Measurements from ENCODE around the gene BMAL1. TPM values are rescaled to one million over a fixed set of nuclear protein-coding genes. Genes with fewer than 3 reads are reported as not detected.

Gene BMAL1
- total and polyA plus RNA-seq, 7 donors: 10.8 to 41.5 (median 27.7) TPM

GRCh38 chr11:13238879-13239514 lies 38.6 kb upstream of the BMAL1 start:
- no peak overlapping the region for H3K27ac ChIP-seq
- WGBS, 2 donors: 41 to 58% methylated on average over 4 of the region's 4 CpGs
- intact Hi-C loops (cut with DNase I): no loop called here
- H3K27me3 ChIP-seq: no peaks in the 10 kb centered on the region
- H3K36me3 ChIP-seq: no peaks in the 10 kb centered on the region
- DNase-seq: no peak
- no peaks in the 10 kb centered on the region for H3K4me1 ChIP-seq
- TF ChIP-seq POLR2AphosphoS5 (IDR thresholded peaks at IDR 0.05) (no peak), CTCF (IDR thresholded peaks at IDR 0.05) (peak in 3 of 4 experiments; percentile 52 to 63 (median 54))
- peaks cover 0 to 4% (median 0%) of the 10 kb centered on the region in 4 donors for H3K9me3 ChIP-seq
- H3K4me3 ChIP-seq: no peak overlapping the region

- no peak overlapping the region for H3K4me3 ChIP-seq
- TF ChIP-seq POLR2AphosphoS5 (IDR thresholded peaks at IDR 0.05) (no peak), POLR2A (IDR thresholded peaks at IDR 0.05) (no peak), CTCF (IDR thresholded peaks at IDR 0.05) (no peak), EP300 (IDR thresholded peaks at IDR 0.05) (no peak)
- no peaks in the 10 kb centered on the region for H3K9me3 ChIP-seq
- H3K27me3 ChIP-seq: peaks cover 0 to 3% (median 0%) of the 10 kb centered on the region in 3 donors
- H3K36me3 ChIP-seq: no peaks in the 10 kb centered on the region
- no peaks in the 10 kb centered on the region for H3K4me1 ChIP-seq
- no peak for DNase-seq
- 92% methylated on average over 3 of the region's 3 CpGs for WGBS, 2 donors
- intact Hi-C loops (cut with DNase I): no loop called here
- H3K27ac ChIP-seq: no peak overlapping the region
Measured at GRCh38 chr11:13242564-13242963, 35.0 kb upstream of the BMAL1 start.

GRCh38 chr11:13247606-13248296 lies 29.8 kb upstream of the BMAL1 start:
- no peak overlapping the region for H3K4me3 ChIP-seq
- intact Hi-C loops (cut with DNase I): no loop called here
- WGBS, 2 donors: 74 to 77% methylated on average over 5 of the region's 5 CpGs
- H3K4me1 ChIP-seq: no peaks in the 10 kb centered on the region
- no peak for TF ChIP-seq CTCF (IDR thresholded peaks at IDR 0.05)
- no peak for TF ChIP-seq EP300 (IDR thresholded peaks at IDR 0.05)
- TF ChIP-seq POLR2AphosphoS5 (IDR thresholded peaks at IDR 0.05): no peak
- TF ChIP-seq POLR2A (IDR thresholded peaks at IDR 0.05): no peak
- peaks cover 0 to 3% (median 0%) of the 10 kb centered on the region in 3 donors for H3K27me3 ChIP-seq
- no peak overlapping the region for H3K27ac ChIP-seq
- DNase-seq: no peak
- no peaks in the 10 kb centered on the region for H3K9me3 ChIP-seq
- no peaks in the 10 kb centered on the region for H3K36me3 ChIP-seq

- no peak for DNase-seq
- Histone ChIP-seq H3K4me3 (no peak overlapping the region), H3K27ac (no peak overlapping the region), H3K36me3 (no peaks in the 10 kb centered on the region), H3K27me3 (peaks cover 0 to 3% (median 0%) of the 10 kb centered on the region in 3 donors), H3K9me3 (no peaks in the 10 kb centered on the region), H3K4me1 (no peaks in the 10 kb centered on the region)
- intact Hi-C loops (cut with DNase I): no loop called here
- TF ChIP-seq CTCF (IDR thresholded peaks at IDR 0.05): no peak
- TF ChIP-seq POLR2A (IDR thresholded peaks at IDR 0.05): no peak
- TF ChIP-seq POLR2AphosphoS5 (IDR thresholded peaks at IDR 0.05): no peak
- TF ChIP-seq EP300 (IDR thresholded peaks at IDR 0.05): no peak
- WGBS, 2 donors: 81 to 89% methylated on average over 2 of the region's 2 CpGs
Measured at GRCh38 chr11:13249177-13249576, 28.4 kb upstream of the BMAL1 start.

Data from sigmoid colon (tissue), 7 donors.